SK-N-SH (cell line): ENCODE results near the gene TTC21B. TPM values are rescaled to one million over a fixed set of nuclear protein-coding genes. Genes with fewer than 3 reads are reported as not detected.

Source experiments
- CTCF ChIA-PET: fragments of 300-600, 350-600 bp; formaldehyde crosslinking; extraction: SDS; loops from one replicate; lab custom pipeline; 2021; lab: Yijun Ruan, JAX
- POLR2A ChIA-PET: fragments of 350-600 bp; sonication (Branson Sonifier 250); formaldehyde crosslinking; extraction: SDS; loops from one replicate; lab custom pipeline; 2020; ENCODE audit warnings: antibody characterized with exemption, inconsistent platforms; lab: Yijun Ruan, JAX
- DNase-seq: peaks from one replicate; pipeline ENCODE4 v3.0.0; 2012
- H2AFZ ChIP-seq: fragments of 200-600 bp; sonication (generic); 2 replicates; pipeline ENCODE4 v1.8.1; 2016; ENCODE audit warnings: antibody characterized with exemption, mild to moderate bottlenecking, low read depth
- H3F3A ChIP-seq: fragments of 200-600 bp; sonication (generic); replicated peaks from 2 replicates; pipeline ENCODE3; 2016; ENCODE audit warnings: antibody characterized with exemption, mild to moderate bottlenecking; ENCODE audit not compliant: insufficient read depth
- H3K27ac ChIP-seq, 2 experiments: fragments of 200-500 bp in 1 of 2; fragments of 200-600 bp in 1 of 2; sonication (Bioruptor generic) in 1 of 2; sonication (generic), shearing (Covaris generic) in 1 of 2; 2 replicates each; pipeline versions ENCODE4 v1.5.1 to v1.6.1; 2014 to 2016; ENCODE audit warnings: low read depth in 2 of 2, inconsistent platforms in 1 of 2, low read length in 1 of 2, mild to moderate bottlenecking in 1 of 2, mixed read lengths in 1 of 2
- H3K27me3 ChIP-seq: fragments of 200-600 bp; sonication (generic), shearing (Covaris generic); 2 replicates; pipeline ENCODE4 v1.6.1; 2016; ENCODE audit warnings: mixed run types; ENCODE audit not compliant: insufficient read depth
- H3K36me3 ChIP-seq, 2 experiments: fragments of 200-500 bp in 1 of 2; fragments of 200-600 bp in 1 of 2; sonication (Bioruptor generic) in 1 of 2; sonication (generic) in 1 of 2; replicated peaks in 1 of 2; 2 replicates each; pipeline versions ENCODE3 to v1.5.1; 2014 to 2016; ENCODE audit warnings: low read length in 1 of 2, mild to moderate bottlenecking in 1 of 2; ENCODE audit not compliant: insufficient read depth in 2 of 2, control insufficient read depth in 1 of 2
- H3K4me1 ChIP-seq, 2 experiments: fragments of 200-500 bp in 1 of 2; fragments of 200-600 bp in 1 of 2; sonication (Bioruptor generic) in 1 of 2; sonication (generic), shearing (Covaris generic) in 1 of 2; 2 replicates each; pipeline versions ENCODE4 v1.5.1 to v1.6.1; 2014 to 2016; ENCODE audit warnings: low read depth in 1 of 2, low read length in 1 of 2, mixed run types in 1 of 2; ENCODE audit not compliant: insufficient read depth in 2 of 2, control insufficient read depth in 1 of 2
- H3K4me2 ChIP-seq: fragments of 200-600 bp; sonication (generic), shearing (Covaris generic); 2 replicates; pipeline ENCODE4 v1.6.1; 2017; ENCODE audit warnings: mixed run types
- H3K4me3 ChIP-seq, 2 experiments: fragments of 200-500 bp in 1 of 2; fragments of 200-600 bp in 1 of 2; sonication (Bioruptor generic) in 1 of 2; sonication (generic), shearing (Covaris generic) in 1 of 2; 2 replicates each; pipeline versions ENCODE4 v1.5.1 to v1.8.1; 2014 to 2016; ENCODE audit warnings: low read depth in 2 of 2, inconsistent platforms in 1 of 2, low read length in 1 of 2, mild to moderate bottlenecking in 1 of 2, mixed read lengths in 1 of 2, moderate library complexity in 1 of 2
- H3K79me2 ChIP-seq: fragments of 200-600 bp; sonication (generic); 2 replicates; pipeline ENCODE4 v1.8.1; 2017; ENCODE audit warnings: mild to moderate bottlenecking; ENCODE audit not compliant: insufficient read depth
- H3K9ac ChIP-seq: fragments of 200-600 bp; sonication (generic); 2 replicates; pipeline ENCODE4 v1.6.1; 2017; ENCODE audit warnings: mixed run types
- H3K9me2 ChIP-seq: fragments of 200-600 bp; sonication (generic); 2 replicates; pipeline ENCODE4 v1.6.1; 2017; ENCODE audit warnings: mixed run types
- H3K9me3 ChIP-seq: fragments of 200-600 bp; sonication (generic); 2 replicates; pipeline ENCODE4 v1.6.1; 2017; ENCODE audit warnings: mixed run types, mild to moderate bottlenecking, moderate library complexity
- H4K20me1 ChIP-seq: fragments of 200-600 bp; sonication (generic); 2 replicates; pipeline ENCODE4 v1.6.1; 2017; ENCODE audit warnings: mild to moderate bottlenecking, mixed run types; ENCODE audit not compliant: insufficient read depth
- CHD2 ChIP-seq: fragments of 150-350 bp; IDR thresholded peaks from 2 replicates; pipeline ENCODE4 v1.6.1; 2018; ENCODE audit warnings: low read length; ENCODE audit not compliant: partially characterized antibody
- ELF1 ChIP-seq: IDR thresholded peaks from 2 replicates; pipeline ENCODE4 v1.4.0; 2012
- FOXJ3 ChIP-seq: sonication (generic); formaldehyde crosslinking; IDR thresholded peaks from 2 replicates; pipeline ENCODE4 v1.5.1; 2020; ENCODE audit warnings: mild to moderate bottlenecking, missing genetic modification reagents
- GABPA ChIP-seq: IDR thresholded peaks from 2 replicates; pipeline ENCODE4 v1.4.0; 2012; ENCODE audit warnings: low read depth, mild to moderate bottlenecking
- JUND ChIP-seq: IDR thresholded peaks from 2 replicates; pipeline ENCODE4 v1.4.0; 2012
- MEF2A ChIP-seq: IDR thresholded peaks from 2 replicates; pipeline ENCODE4 v1.4.0; 2012; ENCODE audit warnings: low read depth, borderline replicate concordance
- MXI1 ChIP-seq: IDR thresholded peaks from 2 replicates; pipeline ENCODE4 v1.6.1; 2012; ENCODE audit warnings: mild to moderate bottlenecking, low read depth, low read length, improper control_type of control experiment
- NRF1 ChIP-seq: IDR thresholded peaks from 2 replicates; pipeline ENCODE4 v1.6.1; 2012; ENCODE audit warnings: low read depth, mild to moderate bottlenecking, low read length
- RAD21 ChIP-seq: IDR thresholded peaks from 2 replicates; pipeline ENCODE4 v1.6.1; 2012; ENCODE audit warnings: mild to moderate bottlenecking, low read length
- RFX5 ChIP-seq: IDR thresholded peaks from 2 replicates; pipeline ENCODE4 v1.6.1; 2012; ENCODE audit warnings: mild to moderate bottlenecking, improper control_type of control experiment, low read length
- RXRA ChIP-seq: IDR thresholded peaks from 2 replicates; pipeline ENCODE4 v1.4.0; 2012; ENCODE audit warnings: low read depth, mild to moderate bottlenecking, borderline replicate concordance
- YY1 ChIP-seq: IDR thresholded peaks from 2 replicates; pipeline ENCODE4 v1.4.0; 2012; ENCODE audit warnings: low read depth, mild to moderate bottlenecking
- WGBS: methylation state at CpG from one replicate; pipeline ENCODE4 v1.1.6; 2017; ENCODE audit warnings: low lambda C conversion rate; 5-methylcytosine and 5-hydroxymethylcytosine counted together
- polyA plus RNA-seq, 3 experiments: library from polyadenylated mRNA; depleted of rRNA; stranded (reverse); fragments of >200 nt; gene quantifications; 2 replicates each; pipeline ENCODE4 v1.2.3, GENCODE V29; 2012
- TF ChIP-seq, protein P1 (sequence below): fragments of 150-350 bp; IDR thresholded peaks from 2 replicates; pipeline ENCODE4 v1.6.1; 2016; ENCODE audit warnings: mild to moderate bottlenecking, low read depth, low read length
- TF ChIP-seq, protein P2 (sequence below): IDR thresholded peaks from 2 replicates; pipeline ENCODE4 v1.4.0; 2012; ENCODE audit warnings: low read depth, borderline replicate concordance
- TF ChIP-seq, protein P3 (sequence below): IDR thresholded peaks from 2 replicates; pipeline ENCODE4 v1.4.0; 2012; ENCODE audit warnings: low read depth, borderline replicate concordance
- TF ChIP-seq, protein P4 (sequence below): IDR thresholded peaks from 2 replicates; pipeline ENCODE4 v1.4.0; 2012; ENCODE audit warnings: low read depth
- TF ChIP-seq, protein P5 (sequence below): fragments of 200-600 bp; sonication (generic); IDR thresholded peaks from 2 replicates; pipeline ENCODE4 v1.6.1; 2017; ENCODE audit warnings: antibody characterized with exemption, mild to moderate bottlenecking, moderate library complexity
- TF ChIP-seq, protein P6 (sequence below): fragments of 150-350 bp; IDR thresholded peaks from 2 replicates; pipeline ENCODE4 v1.6.1; 2017; ENCODE audit warnings: antibody characterized with exemption, low read length, low read depth, borderline replicate concordance
- TF ChIP-seq, protein P7 (sequence below): IDR thresholded peaks from 2 replicates; pipeline ENCODE4 v1.6.1; 2012; ENCODE audit warnings: mild to moderate bottlenecking, low read depth, low read length, moderate library complexity

The TTC21B gene
- polyA plus RNA-seq, 1 of the 3 experiments (the other 2 are of a cell fraction) = 10.1 TPM

DNA sequence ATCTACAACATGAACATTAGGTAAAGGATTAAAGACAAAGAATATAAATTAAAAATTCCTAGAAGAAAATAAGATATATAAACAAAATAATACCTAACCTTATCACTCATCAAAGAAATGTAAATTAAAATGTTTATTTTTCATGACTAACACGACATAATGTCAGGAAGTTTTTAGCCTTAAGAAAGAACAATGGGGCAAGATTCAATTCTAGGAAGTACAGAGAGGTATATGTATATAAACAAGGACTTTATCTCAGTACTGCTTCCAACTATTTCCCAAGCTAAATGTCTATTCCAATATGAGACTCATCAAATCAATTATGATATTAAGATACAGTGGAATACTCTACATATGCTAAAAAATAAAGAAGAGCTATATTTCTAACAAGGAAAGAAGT, 44.1 kb downstream of the TTC21B start:
- H3K4me1 ChIP-seq = peaks cover 0 to 5% of the 10 kb centered on the region in 2 experiments; a peak in 2 of 4 replicates
- POLR2A ChIA-PET = no interaction called here

More for the DNA sequence above, 44.1 kb downstream of the TTC21B start:
- no peaks in the 10 kb centered on the region for H4K20me1 ChIP-seq
- H3K79me2 ChIP-seq = no peaks in the 10 kb centered on the region
- no peaks in the 10 kb centered on the region; the same call in 1 of the 2 replicates for H3K9me2 ChIP-seq
- H2AFZ ChIP-seq = no peak overlapping the region
- TF ChIP-seq RAD21 (no peak), MEF2A (no peak), CHD2 (no peak), FOXJ3 (CRISPR knock-in tag) (no peak), GABPA (no peak), NRF1 (no peak), RXRA (no peak), ELF1 (no peak), MXI1 (no peak), JUND (no peak), RFX5 (no peak), YY1 (no peak)
- TF ChIP-seq, protein P1, sequence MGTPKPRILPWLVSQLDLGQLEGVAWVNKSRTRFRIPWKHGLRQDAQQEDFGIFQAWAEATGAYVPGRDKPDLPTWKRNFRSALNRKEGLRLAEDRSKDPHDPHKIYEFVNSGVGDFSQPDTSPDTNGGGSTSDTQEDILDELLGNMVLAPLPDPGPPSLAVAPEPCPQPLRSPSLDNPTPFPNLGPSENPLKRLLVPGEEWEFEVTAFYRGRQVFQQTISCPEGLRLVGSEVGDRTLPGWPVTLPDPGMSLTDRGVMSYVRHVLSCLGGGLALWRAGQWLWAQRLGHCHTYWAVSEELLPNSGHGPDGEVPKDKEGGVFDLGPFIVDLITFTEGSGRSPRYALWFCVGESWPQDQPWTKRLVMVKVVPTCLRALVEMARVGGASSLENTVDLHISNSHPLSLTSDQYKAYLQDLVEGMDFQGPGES = no peak
- TF ChIP-seq, protein P2, sequence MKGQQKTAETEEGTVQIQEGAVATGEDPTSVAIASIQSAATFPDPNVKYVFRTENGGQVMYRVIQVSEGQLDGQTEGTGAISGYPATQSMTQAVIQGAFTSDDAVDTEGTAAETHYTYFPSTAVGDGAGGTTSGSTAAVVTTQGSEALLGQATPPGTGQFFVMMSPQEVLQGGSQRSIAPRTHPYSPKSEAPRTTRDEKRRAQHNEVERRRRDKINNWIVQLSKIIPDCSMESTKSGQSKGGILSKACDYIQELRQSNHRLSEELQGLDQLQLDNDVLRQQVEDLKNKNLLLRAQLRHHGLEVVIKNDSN = no peak
- TF ChIP-seq, protein P3, sequence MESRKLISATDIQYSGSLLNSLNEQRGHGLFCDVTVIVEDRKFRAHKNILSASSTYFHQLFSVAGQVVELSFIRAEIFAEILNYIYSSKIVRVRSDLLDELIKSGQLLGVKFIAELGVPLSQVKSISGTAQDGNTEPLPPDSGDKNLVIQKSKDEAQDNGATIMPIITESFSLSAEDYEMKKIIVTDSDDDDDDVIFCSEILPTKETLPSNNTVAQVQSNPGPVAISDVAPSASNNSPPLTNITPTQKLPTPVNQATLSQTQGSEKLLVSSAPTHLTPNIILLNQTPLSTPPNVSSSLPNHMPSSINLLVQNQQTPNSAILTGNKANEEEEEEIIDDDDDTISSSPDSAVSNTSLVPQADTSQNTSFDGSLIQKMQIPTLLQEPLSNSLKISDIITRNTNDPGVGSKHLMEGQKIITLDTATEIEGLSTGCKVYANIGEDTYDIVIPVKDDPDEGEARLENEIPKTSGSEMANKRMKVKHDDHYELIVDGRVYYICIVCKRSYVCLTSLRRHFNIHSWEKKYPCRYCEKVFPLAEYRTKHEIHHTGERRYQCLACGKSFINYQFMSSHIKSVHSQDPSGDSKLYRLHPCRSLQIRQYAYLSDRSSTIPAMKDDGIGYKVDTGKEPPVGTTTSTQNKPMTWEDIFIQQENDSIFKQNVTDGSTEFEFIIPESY = no peak
- TF ChIP-seq, protein P4, sequence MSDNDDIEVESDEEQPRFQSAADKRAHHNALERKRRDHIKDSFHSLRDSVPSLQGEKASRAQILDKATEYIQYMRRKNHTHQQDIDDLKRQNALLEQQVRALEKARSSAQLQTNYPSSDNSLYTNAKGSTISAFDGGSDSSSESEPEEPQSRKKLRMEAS = no peak
- TF ChIP-seq, protein P5, sequence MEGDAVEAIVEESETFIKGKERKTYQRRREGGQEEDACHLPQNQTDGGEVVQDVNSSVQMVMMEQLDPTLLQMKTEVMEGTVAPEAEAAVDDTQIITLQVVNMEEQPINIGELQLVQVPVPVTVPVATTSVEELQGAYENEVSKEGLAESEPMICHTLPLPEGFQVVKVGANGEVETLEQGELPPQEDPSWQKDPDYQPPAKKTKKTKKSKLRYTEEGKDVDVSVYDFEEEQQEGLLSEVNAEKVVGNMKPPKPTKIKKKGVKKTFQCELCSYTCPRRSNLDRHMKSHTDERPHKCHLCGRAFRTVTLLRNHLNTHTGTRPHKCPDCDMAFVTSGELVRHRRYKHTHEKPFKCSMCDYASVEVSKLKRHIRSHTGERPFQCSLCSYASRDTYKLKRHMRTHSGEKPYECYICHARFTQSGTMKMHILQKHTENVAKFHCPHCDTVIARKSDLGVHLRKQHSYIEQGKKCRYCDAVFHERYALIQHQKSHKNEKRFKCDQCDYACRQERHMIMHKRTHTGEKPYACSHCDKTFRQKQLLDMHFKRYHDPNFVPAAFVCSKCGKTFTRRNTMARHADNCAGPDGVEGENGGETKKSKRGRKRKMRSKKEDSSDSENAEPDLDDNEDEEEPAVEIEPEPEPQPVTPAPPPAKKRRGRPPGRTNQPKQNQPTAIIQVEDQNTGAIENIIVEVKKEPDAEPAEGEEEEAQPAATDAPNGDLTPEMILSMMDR = no peak
- TF ChIP-seq, protein P6, sequence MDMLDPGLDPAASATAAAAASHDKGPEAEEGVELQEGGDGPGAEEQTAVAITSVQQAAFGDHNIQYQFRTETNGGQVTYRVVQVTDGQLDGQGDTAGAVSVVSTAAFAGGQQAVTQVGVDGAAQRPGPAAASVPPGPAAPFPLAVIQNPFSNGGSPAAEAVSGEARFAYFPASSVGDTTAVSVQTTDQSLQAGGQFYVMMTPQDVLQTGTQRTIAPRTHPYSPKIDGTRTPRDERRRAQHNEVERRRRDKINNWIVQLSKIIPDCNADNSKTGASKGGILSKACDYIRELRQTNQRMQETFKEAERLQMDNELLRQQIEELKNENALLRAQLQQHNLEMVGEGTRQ = no peak
- TF ChIP-seq, protein P7, sequence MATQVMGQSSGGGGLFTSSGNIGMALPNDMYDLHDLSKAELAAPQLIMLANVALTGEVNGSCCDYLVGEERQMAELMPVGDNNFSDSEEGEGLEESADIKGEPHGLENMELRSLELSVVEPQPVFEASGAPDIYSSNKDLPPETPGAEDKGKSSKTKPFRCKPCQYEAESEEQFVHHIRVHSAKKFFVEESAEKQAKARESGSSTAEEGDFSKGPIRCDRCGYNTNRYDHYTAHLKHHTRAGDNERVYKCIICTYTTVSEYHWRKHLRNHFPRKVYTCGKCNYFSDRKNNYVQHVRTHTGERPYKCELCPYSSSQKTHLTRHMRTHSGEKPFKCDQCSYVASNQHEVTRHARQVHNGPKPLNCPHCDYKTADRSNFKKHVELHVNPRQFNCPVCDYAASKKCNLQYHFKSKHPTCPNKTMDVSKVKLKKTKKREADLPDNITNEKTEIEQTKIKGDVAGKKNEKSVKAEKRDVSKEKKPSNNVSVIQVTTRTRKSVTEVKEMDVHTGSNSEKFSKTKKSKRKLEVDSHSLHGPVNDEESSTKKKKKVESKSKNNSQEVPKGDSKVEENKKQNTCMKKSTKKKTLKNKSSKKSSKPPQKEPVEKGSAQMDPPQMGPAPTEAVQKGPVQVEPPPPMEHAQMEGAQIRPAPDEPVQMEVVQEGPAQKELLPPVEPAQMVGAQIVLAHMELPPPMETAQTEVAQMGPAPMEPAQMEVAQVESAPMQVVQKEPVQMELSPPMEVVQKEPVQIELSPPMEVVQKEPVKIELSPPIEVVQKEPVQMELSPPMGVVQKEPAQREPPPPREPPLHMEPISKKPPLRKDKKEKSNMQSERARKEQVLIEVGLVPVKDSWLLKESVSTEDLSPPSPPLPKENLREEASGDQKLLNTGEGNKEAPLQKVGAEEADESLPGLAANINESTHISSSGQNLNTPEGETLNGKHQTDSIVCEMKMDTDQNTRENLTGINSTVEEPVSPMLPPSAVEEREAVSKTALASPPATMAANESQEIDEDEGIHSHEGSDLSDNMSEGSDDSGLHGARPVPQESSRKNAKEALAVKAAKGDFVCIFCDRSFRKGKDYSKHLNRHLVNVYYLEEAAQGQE = no peak
- H3K27me3 ChIP-seq = no peaks in the 10 kb centered on the region
- no peak for DNase-seq
- no peak overlapping the region for H3K9ac ChIP-seq
- H3K27ac ChIP-seq = no peak overlapping the region
- no peak overlapping the region for H3K4me2 ChIP-seq
- CTCF ChIA-PET = interaction anchor here (1.2 kb wide), 1 partner anchor 35 kb away, joined by 3 read pairs; no protein-coding TSS in a partner anchor
- peaks cover 58 to 64% of the 10 kb centered on the region in 2 experiments for H3K36me3 ChIP-seq
- peaks cover 30% of the 10 kb centered on the region for H3F3A ChIP-seq
- no peak overlapping the region for H3K4me3 ChIP-seq
- 89% methylated on average over 1 of the region's 1 CpG for WGBS
- H3K9me3 ChIP-seq = no peaks in the 10 kb centered on the region
